Lower lobe of right lung (tissue), 2 donors: ENCODE results near the gene UNC119. TPM values are rescaled to one million over a fixed set of nuclear protein-coding genes. Genes with fewer than 3 reads are reported as not detected.

Experiments used
- ATAC-seq, 2 donors: fragments of 200-7000 bp; cut with Tn5 transposase; one replicate each; pipeline ENCODE4 v1.9.1; 2020 to 2022; ENCODE audit warnings: mild to moderate bottlenecking in 2 of 2, moderate library complexity in 2 of 2
- DNase-seq: peaks from one replicate; pipeline ENCODE4 v3.0.0-alpha.2; 2020
- H3K27ac ChIP-seq: fragments of 200-600 bp; one replicate; pipeline ENCODE4 v1.8.0; 2022
- H3K27me3 ChIP-seq: fragments of 200-600 bp; one replicate; pipeline ENCODE4 v1.8.0; 2022; ENCODE audit warnings: low read depth
- H3K36me3 ChIP-seq: fragments of 200-600 bp; one replicate; pipeline ENCODE4 v1.8.0; 2022; ENCODE audit warnings: mild to moderate bottlenecking
- H3K4me1 ChIP-seq: fragments of 200-600 bp; one replicate; pipeline ENCODE4 v1.8.0; 2022
- H3K4me3 ChIP-seq: fragments of 200-600 bp; one replicate; pipeline ENCODE4 v1.8.0; 2022; ENCODE audit warnings: mild to moderate bottlenecking
- H3K9me3 ChIP-seq: fragments of 200-600 bp; one replicate; pipeline ENCODE4 v1.8.0; 2022
- CTCF ChIP-seq: fragments of 200-600 bp; IDR thresholded peaks from one replicate; pipeline ENCODE4 v1.8.0; 2022; ENCODE audit warnings: antibody characterized with exemption, mild to moderate bottlenecking
- intact Hi-C: fragments of 100-400 bp; cut with DNase I; formaldehyde crosslinking; loops from one replicate; pipeline ENCODE4 v1.11.0; 2022
- long read RNA-seq: library from polyadenylated mRNA; unstranded; transcript quantifications from one replicate; pipeline ENCODE4 v2.0.0, GENCODE V29; 2021
- total RNA-seq: library from RNA; stranded (reverse); fragmentation: NEBNext Ultra II Directional; extraction: Animal tissue kit (Norgen Biotek cat#: 25700); gene quantifications from one replicate; pipeline ENCODE4 v1.2.1, GENCODE V29; 2021
- donor health status: DM: no; HTN: yes; CAD: no; lungs with severe emphysema.

UNC119 gene
- total RNA-seq = 27.0 TPM
- long read RNA-seq, full-length matches to known transcripts = 34 of 40 reads
- long read RNA-seq, partial matches to known transcripts = 3 of 40 reads
- long read RNA-seq, other reads (novel, unspliced or antisense) = 3 of 40 reads

- DNase-seq (peak; percentile 88), ATAC-seq (peak; percentile 94 to 96)
- peak within 1 kb of the TSS; percentile 71 for H3K27ac ChIP-seq
- peak within 1 kb of the TSS; percentile 87 for H3K4me3 ChIP-seq
- H3K4me1 ChIP-seq = peaks cover 43% of the 10 kb centered on the region
- no peaks in the 10 kb centered on the region for H3K9me3 ChIP-seq
- TF ChIP-seq CTCF = no peak
- H3K27me3 ChIP-seq = no peaks in the 10 kb centered on the region
- intact Hi-C loops = no loop called here
- H3K36me3 ChIP-seq = peaks cover 41% of the 10 kb centered on the region
Observed at GRCh38 chr17:28552176-28552999, at the start of gene UNC119. UNC119 (minus strand) TSS chr17:28552624; CDS start chr17:28552557, 67 bp downstream.

GRCh38 chr17:28599311-28600184 is 47.1 kb upstream of the UNC119 start:
- DNase-seq = peak; percentile 65
- ATAC-seq = peak; percentile 73 to 79
- TF ChIP-seq CTCF = no peak
- intact Hi-C loops = no loop called here
- Histone ChIP-seq H3K4me3 (peak overlapping the region; percentile 62), H3K36me3 (no peaks in the 10 kb centered on the region), H3K9me3 (no peaks in the 10 kb centered on the region), H3K27ac (peak overlapping the region; percentile 90), H3K27me3 (no peaks in the 10 kb centered on the region), H3K4me1 (peaks cover 16% of the 10 kb centered on the region)

GRCh38 chr17:28598799-28599310 is 46.4 kb upstream of the UNC119 start, which contains the start of gene SPAG5:
SPAG5 (minus strand) TSS chr17:28599025; CDS start chr17:28598946, 79 bp downstream.
- peak within 1 kb of the TSS; percentile 62 for H3K4me3 ChIP-seq
- ATAC-seq (peak; percentile 99 to 100), DNase-seq (peak; percentile 95)
- peaks cover 16% of the 10 kb centered on the region for H3K4me1 ChIP-seq
- H3K27me3 ChIP-seq = no peaks in the 10 kb centered on the region
- H3K9me3 ChIP-seq = no peaks in the 10 kb centered on the region
- TF ChIP-seq CTCF = no peak
- peak within 1 kb of the TSS; percentile 90 for H3K27ac ChIP-seq
- intact Hi-C loops = no loop called here
- H3K36me3 ChIP-seq = no peaks in the 10 kb centered on the region

- DNase-seq (no peak), ATAC-seq (no peak)
- no peak for TF ChIP-seq CTCF
- Histone ChIP-seq H3K9me3 (no peaks in the 10 kb centered on the region), H3K4me1 (peaks cover 16% of the 10 kb centered on the region), H3K4me3 (peak overlapping the region; percentile 62), H3K36me3 (no peaks in the 10 kb centered on the region), H3K27me3 (no peaks in the 10 kb centered on the region), H3K27ac (peak overlapping the region; percentile 90)
- intact Hi-C loops = no loop called here
Observed at GRCh38 chr17:28598389-28598788, 46.0 kb upstream of the UNC119 start.
